Measurements from ENCODE around the gene SPRYD3. TPM values are rescaled to one million over a fixed set of nuclear protein-coding genes. Genes with fewer than 3 reads are reported as not detected.

Gene SPRYD3
- total RNA-seq, 1 experiment from 2014 or later = 18.5 TPM

DNA sequence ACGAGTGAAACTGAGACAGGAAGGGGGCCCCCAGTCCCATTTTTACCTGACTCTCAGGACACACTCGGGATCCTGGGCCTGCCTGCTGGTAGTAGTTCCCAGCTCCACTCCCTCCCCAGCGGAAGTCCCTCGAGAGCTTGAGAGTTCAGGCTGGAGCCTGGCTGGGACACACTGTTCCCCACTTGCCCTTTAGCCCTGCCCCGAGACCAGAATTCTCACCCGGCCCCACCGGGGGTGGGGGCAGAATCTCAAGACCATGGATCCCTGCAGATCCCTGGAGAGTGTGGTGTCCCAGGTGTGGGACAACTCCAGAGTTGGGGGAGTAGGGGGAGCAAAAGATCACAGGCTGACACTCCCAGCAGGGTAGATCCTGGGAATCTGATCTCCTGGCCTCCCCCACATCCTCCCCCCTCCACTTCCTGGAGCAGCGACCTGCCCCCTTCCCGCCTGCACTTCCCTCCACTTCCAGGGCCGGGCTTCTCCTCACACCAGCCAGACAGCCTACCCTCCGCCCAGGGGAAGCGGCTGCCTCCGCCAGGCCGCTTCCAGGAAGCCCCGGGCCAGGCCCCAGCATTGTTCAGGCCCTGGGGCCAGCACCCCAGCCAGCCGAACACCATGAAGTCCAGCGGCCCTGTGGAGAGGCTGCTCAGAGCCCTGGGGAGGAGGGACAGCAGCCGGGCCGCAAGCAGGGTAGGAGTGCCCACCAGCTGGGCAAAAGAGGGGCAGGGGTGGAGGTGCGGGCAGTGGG is 29.4 kb downstream of the SPRYD3 start, which contains the start of gene TNS2:
TNS2 (plus strand) TSS at position 495 of the 748 bp plus-strand sequence; CDS start at position 616, 121 bp downstream.
- H3K27me3 ChIP-seq (ENCODE audit: low read length) = no peaks in the 10 kb centered on the region
- H3K4me2 ChIP-seq (ENCODE audit: low read length) = peak within 1 kb of the TSS; percentile 89
- H3K27ac ChIP-seq (ENCODE audit: low read length) = peak within 1 kb of the TSS; percentile 55
- H3K9me3 ChIP-seq (ENCODE audit: low read length) = no peaks in the 10 kb centered on the region
- no TSS peak for BruUV-seq (replicated peaks)
- no peaks in the 10 kb centered on the region for H4K20me1 ChIP-seq (ENCODE audit: low read length)
- DNase-seq = peak; percentile 61
- no peaks in the 10 kb centered on the region for H3K9me2 ChIP-seq (replicated peaks; ENCODE audit: low read length)
- H3K4me3 ChIP-seq (ENCODE audit: low read length) = peak within 1 kb of the TSS; percentile 67
- H3K9ac ChIP-seq (ENCODE audit: low read length) = peak within 1 kb of the TSS; percentile 64
- peak within 1 kb of the TSS; percentile 10; the same call in 1 of the 2 replicates for H2AFZ ChIP-seq (ENCODE audit: low read length)
- CTCF ChIA-PET = interaction anchor here (2.0 kb wide), 1 partner anchor 16 kb away, joined by 7 read pairs; no protein-coding TSS in a partner anchor
- ATAC-seq = peak; percentile 14
- no peaks in the 10 kb centered on the region for H3K36me3 ChIP-seq (ENCODE audit: low read depth, low read length)
- TF ChIP-seq EZH2phosphoT487 (IDR thresholded peaks at IDR 0.05; ENCODE audit: borderline replicate concordance, low read length) = no peak
- peaks cover 74% of the 10 kb centered on the region for H3K4me1 ChIP-seq (ENCODE audit: insufficient read depth, low read length)
- peaks cover 34% of the 10 kb centered on the region for H3K79me2 ChIP-seq (ENCODE audit: low read length)
- H3F3A ChIP-seq (ENCODE audit: low read length, unreplicated experiment) = peaks cover 5% of the 10 kb centered on the region
- intact Hi-C loops (cut with micrococcal nuclease) = no loop called here
- POLR2A ChIA-PET (ENCODE audit: unreplicated experiment) = no interaction called here

DNA sequence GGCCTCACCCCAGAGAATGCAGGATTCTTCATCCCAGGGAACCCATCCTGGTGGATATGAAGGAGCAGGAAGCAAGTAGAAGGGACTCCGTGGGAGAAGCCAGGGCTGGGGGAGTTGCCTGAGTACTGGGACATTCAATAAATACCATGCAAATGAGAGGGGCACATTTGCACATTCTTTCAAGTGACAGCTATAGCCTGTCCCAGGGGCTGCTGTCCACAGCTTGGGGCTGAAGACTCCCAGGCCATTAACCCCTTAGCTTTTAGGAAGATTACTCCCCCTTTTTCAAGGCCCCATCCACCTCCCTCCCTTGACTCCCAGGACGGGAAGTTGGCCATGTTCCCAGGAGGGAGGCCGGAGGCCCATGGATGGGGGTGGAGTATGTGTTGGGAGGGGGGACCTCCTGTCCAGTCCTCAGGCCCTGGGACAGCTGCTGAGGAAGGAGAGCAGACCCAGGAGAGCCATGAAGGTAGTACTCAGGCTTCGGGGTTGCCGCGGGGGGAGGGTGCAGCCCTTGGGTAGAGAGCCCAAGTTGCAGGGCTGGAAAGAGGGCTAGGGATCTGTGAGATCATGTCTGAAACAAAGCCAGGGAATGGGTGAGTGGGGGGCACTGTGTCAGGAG is 30.3 kb downstream of the SPRYD3 start:
- Histone ChIP-seq H3K9ac (ENCODE audit: low read length) (peak overlapping the region; percentile 64; the same call in 1 of the 2 replicates), H3K9me2 (replicated peaks; ENCODE audit: low read length) (no peaks in the 10 kb centered on the region), H4K20me1 (ENCODE audit: low read length) (no peaks in the 10 kb centered on the region), H3K27me3 (ENCODE audit: low read length) (no peaks in the 10 kb centered on the region), H3K9me3 (ENCODE audit: low read length) (no peaks in the 10 kb centered on the region), H3K79me2 (ENCODE audit: low read length) (peaks cover 34% of the 10 kb centered on the region), H3K4me2 (ENCODE audit: low read length) (peak overlapping the region; percentile 89), H3K4me1 (ENCODE audit: insufficient read depth, low read length) (peaks cover 73% of the 10 kb centered on the region), H3F3A (ENCODE audit: low read length, unreplicated experiment) (peaks cover 5% of the 10 kb centered on the region), H3K36me3 (ENCODE audit: low read depth, low read length) (no peaks in the 10 kb centered on the region), H3K27ac (ENCODE audit: low read length) (peak overlapping the region; percentile 55), H3K4me3 (ENCODE audit: low read length) (peak overlapping the region; percentile 67; the same call in 1 of the 2 replicates), H2AFZ (ENCODE audit: low read length) (no peak overlapping the region)
- BruUV-seq (replicated peaks) = no TSS peak
- CTCF ChIA-PET = interaction anchor here (2.0 to 2.2 kb wide), 2 partner anchors 12 to 17 kb away, joined by 7 to 13 read pairs; no protein-coding TSS in a partner anchor
- TF ChIP-seq EZH2phosphoT487 (IDR thresholded peaks at IDR 0.05; ENCODE audit: borderline replicate concordance, low read length) (no peak), EZH2 (IDR thresholded peaks at IDR 0.05; ENCODE audit: low read length, unreplicated experiment) (no peak)
- TF ChIP-seq, protein P1, sequence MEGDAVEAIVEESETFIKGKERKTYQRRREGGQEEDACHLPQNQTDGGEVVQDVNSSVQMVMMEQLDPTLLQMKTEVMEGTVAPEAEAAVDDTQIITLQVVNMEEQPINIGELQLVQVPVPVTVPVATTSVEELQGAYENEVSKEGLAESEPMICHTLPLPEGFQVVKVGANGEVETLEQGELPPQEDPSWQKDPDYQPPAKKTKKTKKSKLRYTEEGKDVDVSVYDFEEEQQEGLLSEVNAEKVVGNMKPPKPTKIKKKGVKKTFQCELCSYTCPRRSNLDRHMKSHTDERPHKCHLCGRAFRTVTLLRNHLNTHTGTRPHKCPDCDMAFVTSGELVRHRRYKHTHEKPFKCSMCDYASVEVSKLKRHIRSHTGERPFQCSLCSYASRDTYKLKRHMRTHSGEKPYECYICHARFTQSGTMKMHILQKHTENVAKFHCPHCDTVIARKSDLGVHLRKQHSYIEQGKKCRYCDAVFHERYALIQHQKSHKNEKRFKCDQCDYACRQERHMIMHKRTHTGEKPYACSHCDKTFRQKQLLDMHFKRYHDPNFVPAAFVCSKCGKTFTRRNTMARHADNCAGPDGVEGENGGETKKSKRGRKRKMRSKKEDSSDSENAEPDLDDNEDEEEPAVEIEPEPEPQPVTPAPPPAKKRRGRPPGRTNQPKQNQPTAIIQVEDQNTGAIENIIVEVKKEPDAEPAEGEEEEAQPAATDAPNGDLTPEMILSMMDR (conservative IDR thresholded peaks at IDR 0.05; ENCODE audit: low read depth, low read length) = no peak; the same call in 1 of the 2 replicates
- intact Hi-C loops (cut with micrococcal nuclease) = no loop called here
- POLR2A ChIA-PET (ENCODE audit: unreplicated experiment) = interaction anchor here (0.6 kb wide), 2 partner anchors 52 to 483 kb away, joined by 3 to 4 read pairs; no protein-coding TSS in a partner anchor
- DNase-seq (no peak), ATAC-seq (no peak)

DNA sequence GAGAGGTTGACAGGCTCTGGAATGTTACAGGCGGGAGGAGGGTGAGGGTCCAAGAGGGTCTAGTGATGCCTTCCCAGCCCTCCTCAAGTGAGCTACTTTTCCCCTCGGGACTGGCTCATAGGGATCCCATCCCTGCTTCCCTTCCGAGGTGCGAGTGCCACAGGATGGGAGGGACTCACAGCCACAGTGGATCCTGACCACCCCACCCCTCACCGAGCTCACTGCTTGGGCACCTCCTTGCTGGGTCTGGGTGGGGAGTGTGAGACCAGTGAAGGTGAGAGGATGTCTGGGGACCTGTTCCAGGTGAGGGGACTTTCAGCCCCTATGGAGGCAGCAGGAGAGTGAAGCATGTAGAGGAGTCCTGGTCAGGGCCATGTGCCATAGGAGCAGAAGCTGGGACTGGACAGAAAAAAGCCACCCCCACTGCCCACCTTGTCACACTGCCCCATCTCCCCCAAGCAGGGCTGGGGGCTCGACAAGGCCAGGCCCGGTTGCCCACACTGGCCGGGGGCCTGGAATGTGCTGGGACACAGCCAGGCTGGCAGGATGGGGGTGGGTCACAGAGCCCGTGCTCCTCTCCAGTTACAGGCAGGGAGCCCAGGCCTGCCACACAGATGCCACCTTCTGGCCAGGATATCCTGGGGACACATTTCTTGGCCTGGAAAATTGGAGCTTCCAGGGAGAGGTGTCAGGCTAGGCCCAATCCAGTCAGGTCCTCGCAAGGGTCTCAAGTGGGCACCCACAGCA is 31.0 kb downstream of the SPRYD3 start:
- Histone ChIP-seq H3K4me1 (ENCODE audit: insufficient read depth, low read length) (peaks cover 67% of the 10 kb centered on the region), H3F3A (ENCODE audit: low read length, unreplicated experiment) (peaks cover 5% of the 10 kb centered on the region), H3K4me3 (ENCODE audit: low read length) (peak overlapping the region; percentile 54), H3K27me3 (ENCODE audit: low read length) (no peaks in the 10 kb centered on the region), H3K27ac (ENCODE audit: low read length) (peak overlapping the region; percentile 55), H3K9me3 (ENCODE audit: low read length) (no peaks in the 10 kb centered on the region), H3K9me2 (replicated peaks; ENCODE audit: low read length) (no peaks in the 10 kb centered on the region), H3K36me3 (ENCODE audit: low read depth, low read length) (no peaks in the 10 kb centered on the region), H3K79me2 (ENCODE audit: low read length) (peaks cover 31% of the 10 kb centered on the region), H3K4me2 (ENCODE audit: low read length) (peak overlapping the region; percentile 89), H3K9ac (ENCODE audit: low read length) (peak overlapping the region; percentile 60), H2AFZ (ENCODE audit: low read length) (peak overlapping the region; percentile 47), H4K20me1 (ENCODE audit: low read length) (no peaks in the 10 kb centered on the region)
- ChIA-PET CTCF (interaction anchor here (0.9 to 2.2 kb wide), 4 partner anchors 13 to 67 kb away, joined by 5 to 13 read pairs (median 6); no protein-coding TSS in a partner anchor), POLR2A (ENCODE audit: unreplicated experiment) (interaction anchor here (0.5 to 0.6 kb wide), 3 partner anchors 34 to 483 kb away, joined by 3 to 5 read pairs (median 4); no protein-coding TSS in a partner anchor)
- peak; percentile 11 for ATAC-seq
- TF ChIP-seq EZH2 (IDR thresholded peaks at IDR 0.05; ENCODE audit: low read length, unreplicated experiment) (no peak), EZH2phosphoT487 (IDR thresholded peaks at IDR 0.05; ENCODE audit: borderline replicate concordance, low read length) (no peak)
- TF ChIP-seq, protein P1 (conservative IDR thresholded peaks at IDR 0.05; ENCODE audit: low read depth, low read length) = peak; percentile 62
- BruUV-seq (replicated peaks) = TSS peak; percentile 22
- peak; percentile 62 for DNase-seq
- intact Hi-C loops (cut with micrococcal nuclease) = no loop called here

Measured in PC-3 (cell line).